ENCODE results near the gene TRIM23. TPM values are rescaled to one million over a fixed set of nuclear protein-coding genes. Genes with fewer than 3 reads are reported as not detected.

TRIM23 gene
- polyA plus RNA-seq, 5 donors = 16.7 to 31.5 (median 26.7) TPM

- DNase-seq = no peak
Observed at GRCh38 chr5:65577141-65577540, 47.0 kb downstream of the TRIM23 start.

- DNase-seq = no peak
Observed at GRCh38 chr5:65570598-65571226, 53.4 kb downstream of the TRIM23 start.

GRCh38 chr5:65566505-65566904 lies 57.6 kb downstream of the TRIM23 start:
- no peak for DNase-seq

GRCh38 chr5:65563777-65564176 lies 60.4 kb downstream of the TRIM23 start:
- DNase-seq = no peak

GRCh38 chr5:65562731-65563701 lies 61.1 kb downstream of the TRIM23 start, which contains the start of the genes CENPK and PPWD1:
Gene CENPK, minus strand, starts transcription at chr5:65563168. Its CDS starts 8,261 bp downstream, at chr5:65554907.
Gene PPWD1, plus strand, starts transcription at chr5:65563296. Its CDS starts 15 bp downstream, at chr5:65563311.
- DNase-seq = peak; percentile 91 to 94

- no peak for DNase-seq
Observed at GRCh38 chr5:65556718-65557117, 67.4 kb downstream of the TRIM23 start.

- DNase-seq = no peak
Observed at GRCh38 chr5:65556181-65556580, 68.0 kb downstream of the TRIM23 start.

- no peak for DNase-seq
Observed at GRCh38 chr5:65555287-65555686, 68.8 kb downstream of the TRIM23 start.

GRCh38 chr5:65553941-65554340 lies 70.2 kb downstream of the TRIM23 start:
- no peak for DNase-seq

- no peak for DNase-seq
Observed at GRCh38 chr5:65548281-65548680, 75.9 kb downstream of the TRIM23 start.

- no peak for DNase-seq
Observed at GRCh38 chr5:65546141-65546540, 78.0 kb downstream of the TRIM23 start.

- DNase-seq = no peak
Observed at GRCh38 chr5:65544473-65544872, 79.7 kb downstream of the TRIM23 start.

GRCh38 chr5:65539827-65540226 lies 84.3 kb downstream of the TRIM23 start:
- no peak for DNase-seq

Other genes starting within 250 kb of the TRIM23 start
- gene ADAMTS6, start 142.4 kb downstream of the TRIM23 start, polyA plus RNA-seq (ENCODE audit: insufficient read depth in 1 of 5, insufficient read length in 5 of 5, low replicate concordance in 1 of 5) = 10 to 100 TPM in 4 of 5 donors, 1 to 10 TPM in 1; 7.3 to 24.4 (median 13.5) TPM
- 10 to 100 TPM; 32.3 to 96.8 (median 55.9) TPM for gene CENPK, start 61.2 kb downstream of the TRIM23 start, polyA plus RNA-seq (ENCODE audit: insufficient read depth in 1 of 5, insufficient read length in 5 of 5, low replicate concordance in 1 of 5)
- 100 to 1,000 TPM in 4 of 5 donors, 10 to 100 TPM in 1; 80.8 to 132 (median 119) TPM for gene PPWD1, start 61.0 kb downstream of the TRIM23 start, polyA plus RNA-seq (ENCODE audit: insufficient read depth in 1 of 5, insufficient read length in 5 of 5, low replicate concordance in 1 of 5)
- gene SHLD3, start 694 bp upstream of the TRIM23 start, polyA plus RNA-seq (ENCODE audit: insufficient read depth in 1 of 5, insufficient read length in 5 of 5, low replicate concordance in 1 of 5) = 1 to 10 TPM; 4.1 to 6.2 (median 4.9) TPM
- gene TRAPPC13, start 694 bp upstream of the TRIM23 start, polyA plus RNA-seq (ENCODE audit: insufficient read depth in 1 of 5, insufficient read length in 5 of 5, low replicate concordance in 1 of 5) = 10 to 100 TPM; 27.2 to 39.2 (median 36.6) TPM
- 1 to 10 TPM; 5.0 to 9.8 (median 9.1) TPM for gene SGTB, start 97.8 kb upstream of the TRIM23 start, polyA plus RNA-seq (ENCODE audit: insufficient read depth in 1 of 5, insufficient read length in 5 of 5, low replicate concordance in 1 of 5)
- 10 to 100 TPM; 14.0 to 25.9 (median 23.1) TPM for gene NLN, start 97.9 kb upstream of the TRIM23 start, polyA plus RNA-seq (ENCODE audit: insufficient read depth in 1 of 5, insufficient read length in 5 of 5, low replicate concordance in 1 of 5)

Measured in right lung (tissue), 5 donors.